GM12878 (cell line): ENCODE results near the gene AP4S1. TPM values are rescaled to one million over a fixed set of nuclear protein-coding genes. Genes with fewer than 3 reads are reported as not detected.

Experiments
- ATAC-seq: fragments of 200-7000 bp; cut with Tn5 transposase; 3 replicates; pipeline ENCODE4 v1.9.1; 2020; ENCODE audit warnings: mild to moderate bottlenecking, moderate library complexity
- BruUV-seq: library from RNA; stranded (reverse); fragments of 400-500 nt; replicated peaks from 2 replicates; lab custom pipeline; 2021; lab: Mats Ljungman, UMichigan
- CTCF ChIA-PET: fragments of 300-600 bp; sonication (Branson Sonifier 250); formaldehyde crosslinking; extraction: SDS; loops from one replicate; lab custom pipeline; 2021; ENCODE audit warnings: inconsistent platforms; lab: Yijun Ruan, JAX
- POLR2A ChIA-PET: fragments of 350-600 bp; formaldehyde crosslinking; extraction: SDS; loops from one replicate; lab custom pipeline; 2021; ENCODE audit warnings: inconsistent platforms; lab: Charles Lee
- RAD21 ChIA-PET: fragments of 300-600 bp; sonication (Branson Sonifier 250); formaldehyde crosslinking; loops from one replicate; lab custom pipeline; 2023; ENCODE audit warnings: antibody characterized with exemption; ENCODE audit not compliant: unreplicated experiment; lab: Charles Lee
- SMC1A ChIA-PET: fragments of 300-600 bp; sonication (Branson Sonifier 250); formaldehyde crosslinking; loops from one replicate; lab custom pipeline; 2023; ENCODE audit not compliant: unreplicated experiment, uncharacterized antibody; lab: Charles Lee
- DNase-seq: peaks from one replicate; pipeline ENCODE4 v3.0.0-alpha.2; 2011; ENCODE audit warnings: low read depth, low spot score
- FAIRE-seq: peaks from 3 replicates; lab custom pipeline; 2011; peaks lifted over from hg19 to GRCh38; lab: Jason Lieb, UNC
- H2AFZ ChIP-seq: 2 replicates; pipeline ENCODE4 v1.6.0; 2011; ENCODE audit warnings: low read depth, low read length, control low read depth; ENCODE audit not compliant: control insufficient read depth
- H3K27ac ChIP-seq: 2 replicates; pipeline ENCODE4 v1.5.1; 2011; ENCODE audit warnings: control low read depth; ENCODE audit not compliant: control insufficient read depth, insufficient read depth
- H3K27me3 ChIP-seq, 2 experiments: replicated peaks in 1 of 2; 2 replicates each; pipeline versions ENCODE4 v1.6.0 to v1.6.1; 2011; ENCODE audit warnings: low read length in 1 of 2; ENCODE audit not compliant: control insufficient read depth in 2 of 2, insufficient read depth in 2 of 2
- H3K36me3 ChIP-seq, 2 experiments: 2 replicates each; pipeline ENCODE4 v1.5.1; 2011; ENCODE audit warnings: low read length in 1 of 2; ENCODE audit not compliant: control insufficient read depth in 2 of 2, insufficient read depth in 2 of 2
- H3K4me1 ChIP-seq: 2 replicates; pipeline ENCODE4 v1.6.1; 2011; ENCODE audit warnings: mild to moderate bottlenecking, low read length, moderate library complexity, mixed read lengths; ENCODE audit not compliant: control insufficient read depth, insufficient read depth
- H3K4me2 ChIP-seq: 2 replicates; pipeline ENCODE4 v1.6.0; 2011; ENCODE audit warnings: control low read depth; ENCODE audit not compliant: control insufficient read depth, insufficient read depth
- H3K4me3 ChIP-seq: fragments of 200-600 bp; sonication (generic); 2 replicates; pipeline ENCODE4 v1.5.1; 2016
- H3K79me2 ChIP-seq: 2 replicates; pipeline ENCODE4 v1.6.0; 2011; ENCODE audit warnings: low read length; ENCODE audit not compliant: control insufficient read depth, insufficient read depth
- H3K9ac ChIP-seq: 2 replicates; pipeline ENCODE4 v1.8.0; 2011; ENCODE audit warnings: low read length, control low read depth, mixed read lengths; ENCODE audit not compliant: control insufficient read depth, insufficient read depth
- H3K9me3 ChIP-seq: replicated peaks from 3 replicates; pipeline ENCODE4 v1.5.1; 2011; ENCODE audit warnings: mild to moderate bottlenecking, low read length; ENCODE audit not compliant: control insufficient read depth, insufficient read depth
- H4K20me1 ChIP-seq: 2 replicates; pipeline ENCODE4 v1.6.0; 2011; ENCODE audit not compliant: control insufficient read depth, insufficient read depth
- BHLHE40 ChIP-seq, 2 experiments: fragments of 450-650 bp in 1 of 2; IDR thresholded peaks; 2 replicates each; pipeline ENCODE4 v1.6.1; 2011 to 2017; ENCODE audit warnings: low read depth in 2 of 2, borderline replicate concordance in 1 of 2, improper control_type of control experiment in 1 of 2, low read length in 1 of 2, mild to moderate bottlenecking in 1 of 2
- BRCA1 ChIP-seq: IDR thresholded peaks from 2 replicates; pipeline ENCODE4 v1.6.1; 2011; ENCODE audit warnings: low read depth, low read length, improper control_type of control experiment
- CHD2 ChIP-seq: IDR thresholded peaks from 2 replicates; pipeline ENCODE4 v1.6.1; 2011; ENCODE audit warnings: low read depth, low read length, improper control_type of control experiment, borderline replicate concordance
- E4F1 ChIP-seq: fragments of 450-650 bp; IDR thresholded peaks from 2 replicates; pipeline ENCODE4 v1.6.1; 2018; ENCODE audit warnings: borderline replicate concordance, mild to moderate bottlenecking; ENCODE audit not compliant: partially characterized antibody
- EP300 ChIP-seq, 2 experiments: fragments of 150-350 bp in 1 of 2; IDR thresholded peaks; 2 replicates each; pipeline ENCODE4 v1.6.1; 2011 to 2012; ENCODE audit warnings: low read depth in 2 of 2, low read length in 2 of 2, borderline replicate concordance in 1 of 2, improper control_type of control experiment in 1 of 2, inconsistent platforms in 1 of 2; ENCODE audit not compliant: control insufficient read depth in 1 of 2
- FOXK2 ChIP-seq: fragments of 450-650 bp; IDR thresholded peaks from 2 replicates; pipeline ENCODE4 v1.6.1; 2017; ENCODE audit warnings: mild to moderate bottlenecking, moderate library complexity
- IKZF2 ChIP-seq, 2 experiments: fragments of 450-650 bp; IDR thresholded peaks; 2 replicates each; pipeline ENCODE4 v1.6.1; 2017; ENCODE audit warnings: mild to moderate bottlenecking in 2 of 2, moderate library complexity in 2 of 2
- IRF4 ChIP-seq: IDR thresholded peaks from 2 replicates; pipeline ENCODE4 v1.6.1; 2011; ENCODE audit warnings: low read depth, low read length
- MEF2B ChIP-seq: fragments of 450-650 bp; IDR thresholded peaks from 2 replicates; pipeline ENCODE4 v1.6.1; 2018; ENCODE audit warnings: mild to moderate bottlenecking, moderate library complexity; ENCODE audit not compliant: partially characterized antibody, poor library complexity, severe bottlenecking
- MXI1 ChIP-seq: fragments of 150-350 bp; IDR thresholded peaks from 2 replicates; pipeline ENCODE4 v1.6.1; 2011; ENCODE audit warnings: low read depth, mild to moderate bottlenecking, inconsistent platforms, low read length, improper control_type of control experiment
- NFXL1 ChIP-seq: fragments of 450-650 bp; IDR thresholded peaks from 2 replicates; pipeline ENCODE4 v1.6.1; 2017; ENCODE audit warnings: antibody characterized with exemption, mild to moderate bottlenecking, borderline replicate concordance
- NR2F1 ChIP-seq: fragments of 450-650 bp; conservative IDR thresholded peaks from 2 replicates; pipeline ENCODE4 v1.6.1; 2017; ENCODE audit warnings: mild to moderate bottlenecking
- RELB ChIP-seq: fragments of 450-650 bp; IDR thresholded peaks from 2 replicates; pipeline ENCODE4 v1.6.1; 2017; ENCODE audit warnings: low read depth, mild to moderate bottlenecking, moderate library complexity
- RFX5 ChIP-seq: IDR thresholded peaks from 2 replicates; pipeline ENCODE4 v1.6.1; 2011; ENCODE audit warnings: low read depth, low read length, improper control_type of control experiment
- SKIL ChIP-seq: fragments of 450-650 bp; IDR thresholded peaks from 2 replicates; pipeline ENCODE4 v1.6.1; 2017; ENCODE audit warnings: mild to moderate bottlenecking, low read depth, inconsistent platforms; ENCODE audit not compliant: poor library complexity, severe bottlenecking
- SMAD1 ChIP-seq: fragments of 450-650 bp; IDR thresholded peaks from 2 replicates; pipeline ENCODE4 v1.6.1; 2018; ENCODE audit warnings: mild to moderate bottlenecking, low read depth; ENCODE audit not compliant: partially characterized antibody
- TBL1XR1 ChIP-seq: IDR thresholded peaks from 2 replicates; pipeline ENCODE4 v1.6.1; 2012; ENCODE audit warnings: low read depth, low read length, improper control_type of control experiment
- ZNF274 ChIP-seq: IDR thresholded peaks from one replicate; pipeline ENCODE4 v1.8.0; 2011; ENCODE audit not compliant: insufficient read length, insufficient read depth
- in situ Hi-C: fragments of 300-500 bp; cut with MboI; formaldehyde crosslinking; loops from 9 replicates; pipeline ENCODE4 v1.14.3; 2018; ENCODE audit warnings: mixed read lengths
- intact Hi-C: fragments of 100-400 bp; cut with micrococcal nuclease; formaldehyde crosslinking; loops from one replicate; pipeline ENCODE4 v1.14.2; 2022; ENCODE audit not compliant: unreplicated experiment
- polyA plus RNA-seq, 11 experiments: library from polyadenylated mRNA; depleted of rRNA in 4 of 11; unstranded in 6 of 11; stranded (reverse) in 5 of 11; fragments of >200 nt; fragmentation: Nextera tagmentation in 4 of 11; fragmentation: Illumina TruSeq in 1 of 11; extraction: Ambion mirVana in 4 of 11; extraction: Trizol in 1 of 11; gene quantifications; 1 replicate in 1 of 11; 2 replicates in 10 of 11; pipeline versions ENCODE4 v1.2.1 to v1.2.3, GENCODE V29; 2011 to 2016; ENCODE audit warnings: inconsistent platforms in 2 of 11, missing spikeins in 2 of 11, low read depth in 1 of 11
- total RNA-seq, 4 experiments: library from RNA; depleted of rRNA in 3 of 4; stranded (reverse); fragments of >200 nt in 3 of 4; fragmentation: Illumina TruSeq in 1 of 4; extraction: Trizol in 1 of 4; gene quantifications; 2 replicates each; pipeline versions ENCODE4 v1.2.1 to v1.2.3, GENCODE V29; 2013 to 2021

The AP4S1 gene
- total and polyA plus RNA-seq, 10 of the 15 experiments (the other 5 are each of a cell fraction or from before 2014, with no cell fraction given) = 3.6 to 9.0 (median 5.7) TPM

- peak; percentile 90 for ATAC-seq
- Histone ChIP-seq H3K9me3 (no peaks in the 10 kb centered on the region), H3K27me3 (no peaks in the 10 kb centered on the region), H3K4me3 (no peak overlapping the region), H4K20me1 (no peaks in the 10 kb centered on the region; the same call in 1 of the 2 replicates), H3K27ac (no peak overlapping the region), H3K36me3 (peaks cover 11 to 30% of the 10 kb centered on the region in 2 experiments), H3K9ac (no peak overlapping the region), H3K79me2 (no peaks in the 10 kb centered on the region), H2AFZ (no peak overlapping the region), H3K4me2 (no peak overlapping the region), H3K4me1 (peaks cover 11% of the 10 kb centered on the region)
- no TSS peak for BruUV-seq
- ChIA-PET SMC1A (interaction anchor here (0.5 to 1.6 kb wide), 9 partner anchors 16 to 292 kb away, joined by 3 to 4 read pairs (median 3); no protein-coding TSS in a partner anchor), CTCF (interaction anchor here (1.0 to 2.1 kb wide), 7 partner anchors 12 to 322 kb away, joined by 3 to 7 read pairs (median 4); no protein-coding TSS in a partner anchor), POLR2A (interaction anchor here (0.5 to 2.5 kb wide), 2 partner anchors 26 to 101 kb away, joined by 3 to 7 read pairs; partner anchors contain the start of gene STRN3), RAD21 (interaction anchor here (1.1 to 2.5 kb wide), 3 partner anchors 21 to 231 kb away, joined by 3 to 10 read pairs (median 4); partner anchors contain the start of gene HECTD1)
- DNase-seq = no peak
- in situ Hi-C loops = no loop called here
- intact Hi-C loops = no loop called here
- peak; percentile 64 for FAIRE-seq
- TF ChIP-seq E4F1 = no peak
- TF ChIP-seq CHD2 = peak; percentile 45; the same call in 1 of the 2 replicates
- peak; percentile 68 to 75; a peak in 2 of 4 replicates for TF ChIP-seq EP300 (IDR thresholded peaks at IDR 0.05; ENCODE audit: borderline replicate concordance in 1 of 2, control insufficient read depth in 1 of 2, low read depth in 2 of 2, low read length in 2 of 2)
- TF ChIP-seq MXI1 = peak; percentile 25; the same call in 1 of the 2 replicates
- TF ChIP-seq IRF4 = no peak
- TF ChIP-seq FOXK2 = peak; percentile 78
- TF ChIP-seq SKIL = peak; percentile 50
- no peak for TF ChIP-seq BRCA1
- TF ChIP-seq BHLHE40 (IDR thresholded peaks at IDR 0.05; ENCODE audit: borderline replicate concordance in 1 of 2, low read depth in 2 of 2, low read length in 1 of 2) = peak in 1 of 2 experiments; percentile 31; a peak in 2 of 4 replicates
- peak; percentile 44; the same call in 1 of the 2 replicates for TF ChIP-seq NR2F1
- TF ChIP-seq SMAD1 = peak; percentile 81
- TF ChIP-seq TBL1XR1 = no peak
- TF ChIP-seq RFX5 = peak; percentile 71
- TF ChIP-seq NFXL1 = no peak
- TF ChIP-seq MEF2B = peak; percentile 47
- peak; percentile 41 to 49; a peak in 2 of 4 replicates for TF ChIP-seq IKZF2 (IDR thresholded peaks at IDR 0.05)
- TF ChIP-seq ZNF274 = no peak
- peak; percentile 18; the same call in 1 of the 2 replicates for TF ChIP-seq RELB
Observed at GRCh38 chr14:31127690-31128089, 102.2 kb downstream of the AP4S1 start.
